Heart left ventricle (tissue), 16 donors: ENCODE measurements around the gene OR56A3. TPM values are rescaled to one million over a fixed set of nuclear protein-coding genes. Genes with fewer than 3 reads are reported as not detected.

ENCODE experiments used
- ATAC-seq, 4 donors: fragments of 200-7000 bp; cut with Tn5 transposase; one replicate each; pipeline ENCODE4 v1.9.1; 2020 to 2022; ENCODE audit warnings: moderate library complexity in 4 of 4, mild to moderate bottlenecking in 3 of 4, moderate number of reproducible peaks in 1 of 4
- DNase-seq, 5 donors: peaks; one replicate each; pipeline ENCODE4 v3.0.0-alpha.2; 2020
- H3K27ac ChIP-seq, 12 donors: fragments of 200-600 bp; sonication (generic) in 4 of 12; one replicate each; pipeline versions ENCODE4 v1.5.0 to v1.8.0; 2016 to 2022; ENCODE audit warnings: mild to moderate bottlenecking in 2 of 12
- H3K27me3 ChIP-seq, 9 donors: fragments of 200-600 bp; sonication (generic) in 2 of 9; one replicate each; pipeline versions ENCODE4 v1.5.1 to v1.8.0; 2016 to 2022; ENCODE audit warnings: mild to moderate bottlenecking in 3 of 9
- H3K36me3 ChIP-seq, 9 donors: fragments of 200-600 bp; sonication (generic) in 2 of 9; one replicate each; pipeline versions ENCODE4 v1.5.0 to v1.8.0; 2018 to 2022; ENCODE audit warnings: mild to moderate bottlenecking in 2 of 9
- H3K4me1 ChIP-seq, 12 donors: fragments of 200-600 bp; sonication (generic) in 4 of 12; one replicate each; pipeline versions ENCODE4 v1.5.0 to v1.8.0; 2016 to 2022; ENCODE audit warnings: mild to moderate bottlenecking in 3 of 12
- H3K4me3 ChIP-seq, 12 donors: fragments of 200-600 bp; sonication (generic) in 4 of 12; one replicate each; pipeline versions ENCODE4 v1.5.0 to v1.8.0; 2017 to 2022; ENCODE audit warnings: mild to moderate bottlenecking in 9 of 12, moderate library complexity in 4 of 12
- H3K9me3 ChIP-seq, 12 donors: fragments of 200-600 bp; sonication (generic) in 4 of 12; one replicate each; pipeline versions ENCODE4 v1.5.0 to v1.8.0; 2016 to 2022; ENCODE audit warnings: mild to moderate bottlenecking in 1 of 12
- CTCF ChIP-seq, 12 donors: fragments of 200-600 bp; sonication (generic) in 4 of 12; IDR thresholded peaks; one replicate each; pipeline versions ENCODE4 v1.5.0 to v1.8.0; 2018 to 2022; ENCODE audit warnings: antibody characterized with exemption in 12 of 12, mild to moderate bottlenecking in 5 of 12
- POLR2A ChIP-seq, 2 donors: fragments of 450-650 bp; IDR thresholded peaks; one replicate each; pipeline ENCODE4 v1.6.1; 2017; ENCODE audit warnings: antibody characterized with exemption in 2 of 2, mild to moderate bottlenecking in 2 of 2, moderate library complexity in 2 of 2
- WGBS, 4 donors: extraction: QIAGEN DNeasy Blood & Tissue Kit in 2 of 4; methylation state at CpG; one replicate each; pipeline versions ENCODE4 v1.1.5 to v1.1.7; 2013 to 2018; 5-methylcytosine and 5-hydroxymethylcytosine counted together
- intact Hi-C, 10 donors: fragments of 100-400 bp; cut with DNase I; formaldehyde crosslinking; loops; one replicate each; pipeline versions ENCODE4 v1.11.1 to v1.14.2; 2022
- long read RNA-seq, 3 donors: library from polyadenylated mRNA; unstranded; transcript quantifications; one replicate each; pipeline ENCODE4 v2.0.0, GENCODE V29; 2020 to 2021
- polyA plus RNA-seq, 2 donors: library from polyadenylated mRNA; stranded (reverse); fragments of 200-250 nt; gene quantifications; one replicate each; pipeline ENCODE4 v1.2.3, GENCODE V29; 2013
- total RNA-seq, 9 donors: library from RNA; depleted of rRNA in 2 of 9; stranded (reverse); fragments of >200 nt in 2 of 9; fragmentation: NEBNext Ultra II Directional in 3 of 9; extraction: Animal tissue kit (Norgen Biotek cat#: 25700) in 3 of 9; gene quantifications; one replicate each; pipeline versions ENCODE4 v1.1.0 to v1.2.4, GENCODE V29; 2016 to 2023
- donor health status: ischemic (EF 13 %, LVEDD 7.1; RV severe dilation, severe dysfunction).
- donor health status: healthy with polysubstance abuse.
- donor health status: DM: no; HTN: yes; CAD: no.
- donor health status: DM: no; HTN: no; CAD: no.
- donor health status: ischemic (EF 25% LVEDD 6.9; RV normal size, moderate dysfunction).
- donor health status: ischemic (EF 25% LVEDD 5.7; RV mildly dilated, moderate dysfunction).
- donor health status: healthy.
- donor health status: DM: yes; HTN: yes; CAD: no.
- donor health status: ischemic (EF 35%, LVEDD 5.7; RV mildly dilated, moderate dysfunction).
- donor health status: nonischemic (EF 11% LVEDD 7.7; RV severe dilation, severe dysfunction).
- donor health status: DM: yes; HTN: yes; CAD: no.
- donor health status: PGD.
- donor health status: ischemic (EF 29% LVEDD 5.4; RV normal size, mild dysfunction).
- donor health status: nonischemic (EF 23%, LVEDD 6.1; RV moderate dilation, normal function).

The OR56A3 gene
- not detected for total RNA-seq
- not detected for polyA plus RNA-seq
- long read RNA-seq, donor 1, result 0 reads
- long read RNA-seq, donor 2, result 0 reads
- long read RNA-seq, donor 3, result 0 reads

GRCh38 chr11:5941951-5942350 lies at the start of gene OR56A3:
OR56A3 (plus strand) TSS chr11:5942251; CDS start chr11:5947347, 5,096 bp downstream.
- H3K27ac ChIP-seq, result no peak within 1 kb of the TSS
- WGBS, 4 donors, result 68 to 82% (median 75%) methylated on average over 3 of the region's 3 CpGs
- no peaks in the 10 kb centered on the region for H3K4me1 ChIP-seq
- intact Hi-C loops, result no loop called here
- H3K9me3 ChIP-seq, result no peaks in the 10 kb centered on the region
- TF ChIP-seq POLR2A (IDR thresholded peaks at IDR 0.05) (no peak), CTCF (IDR thresholded peaks at IDR 0.05) (no peak)
- DNase-seq (no peak), ATAC-seq (no peak)
- no peak within 1 kb of the TSS for H3K4me3 ChIP-seq
- H3K36me3 ChIP-seq, result no peaks in the 10 kb centered on the region
- peaks cover 0 to 3% (median 0%) of the 10 kb centered on the region in 9 donors for H3K27me3 ChIP-seq

GRCh38 chr11:5892908-5893307 lies 49.1 kb upstream of the OR56A3 start, which contains the start of gene OR52E5:
OR52E5 (plus strand) TSS chr11:5893208; CDS start chr11:5900777, 7,569 bp downstream.
- no peaks in the 10 kb centered on the region for H3K27me3 ChIP-seq
- DNase-seq (no peak), ATAC-seq (no peak)
- intact Hi-C loops, result no loop called here
- H3K4me3 ChIP-seq, result no peak within 1 kb of the TSS
- H3K4me1 ChIP-seq, result no peaks in the 10 kb centered on the region
- WGBS, 4 donors, result 77 to 86% (median 85%) methylated on average over 3 of the region's 3 CpGs
- no peak for TF ChIP-seq CTCF (IDR thresholded peaks at IDR 0.05)
- H3K9me3 ChIP-seq, result no peaks in the 10 kb centered on the region
- no peak within 1 kb of the TSS for H3K27ac ChIP-seq
- no peaks in the 10 kb centered on the region for H3K36me3 ChIP-seq

GRCh38 chr11:5899534-5899933 lies 42.5 kb upstream of the OR56A3 start:
- intact Hi-C loops, result no loop called here
- Histone ChIP-seq H3K27ac (no peak overlapping the region), H3K4me1 (no peaks in the 10 kb centered on the region), H3K9me3 (no peaks in the 10 kb centered on the region), H3K4me3 (no peak overlapping the region), H3K36me3 (no peaks in the 10 kb centered on the region), H3K27me3 (no peaks in the 10 kb centered on the region)
- TF ChIP-seq POLR2A (IDR thresholded peaks at IDR 0.05), result no peak
- 66 to 96% (median 80%) methylated on average over 2 of the region's 2 CpGs for WGBS, 4 donors
- no peak for DNase-seq
- ATAC-seq, result no peak

- H3K27me3 ChIP-seq, result no peaks in the 10 kb centered on the region
These were observed 31.5 kb upstream of the OR56A3 start for GRCh38 chr11:5910540-5910939.

More at GRCh38 chr11:5910540-5910939, 31.5 kb upstream of the OR56A3 start:
- no peak overlapping the region for H3K4me3 ChIP-seq
- no peaks in the 10 kb centered on the region for H3K36me3 ChIP-seq
- WGBS, 4 donors, result 61 to 83% (median 63%) methylated on average over 2 of the region's 2 CpGs
- intact Hi-C loops, result no loop called here
- TF ChIP-seq POLR2A (IDR thresholded peaks at IDR 0.05), result no peak
- TF ChIP-seq CTCF (IDR thresholded peaks at IDR 0.05), result no peak
- ATAC-seq (no peak), DNase-seq (no peak)
- H3K4me1 ChIP-seq, result no peaks in the 10 kb centered on the region
- no peak overlapping the region for H3K27ac ChIP-seq
- H3K9me3 ChIP-seq, result peaks cover 0 to 17% (median 0%) of the 10 kb centered on the region in 12 donors
